A549 (cell line): ENCODE measurements around the gene CDCA3. TPM values are rescaled to one million over a fixed set of nuclear protein-coding genes. Genes with fewer than 3 reads are reported as not detected.

Experiments
- ATAC-seq, 2 experiments: fragments of 200-7000 bp in 1 of 2; fragments of >200 bp in 1 of 2; cut with Nextera tagmentation in 1 of 2; cut with Tn5 transposase in 1 of 2; 3 replicates each; pipeline versions ENCODE4 v1.8.0 to v1.9.1; 2018 to 2020; ENCODE audit warnings: mild to moderate bottlenecking in 1 of 2, moderate library complexity in 1 of 2
- CTCF ChIA-PET: fragments of 300-600 bp; sonication (Branson Sonifier 250); formaldehyde crosslinking; extraction: SDS; loops from one replicate; lab custom pipeline; 2021; ENCODE audit warnings: antibody characterized with exemption, inconsistent platforms; lab: Yijun Ruan, JAX
- POLR2A ChIA-PET: fragments of 350-600 bp; formaldehyde crosslinking; extraction: SDS; loops from one replicate; lab custom pipeline; 2021; ENCODE audit warnings: antibody characterized with exemption, inconsistent platforms; lab: Yijun Ruan, JAX
- DNase-seq, 2 experiments: peaks; one replicate each; pipeline versions ENCODE4 v3.0.0 to v3.0.0-alpha.2; 2011 to 2016; ENCODE audit warnings: low read depth in 1 of 2, low spot score in 1 of 2
- FAIRE-seq: peaks from 2 replicates; lab custom pipeline; 2011; peaks lifted over from hg19 to GRCh38; lab: Jason Lieb, UNC
- H3K27ac ChIP-seq, 2 experiments: fragments of >200 bp; sonication (Bioruptor Twin); formaldehyde crosslinking; 3 replicates each; pipeline ENCODE4 v1.5.1; 2016 to 2017
- H3K4me1 ChIP-seq: fragments of >200 bp; sonication (Bioruptor Twin); formaldehyde crosslinking; 3 replicates; pipeline ENCODE4 v1.6.1; 2016
- H3K4me2 ChIP-seq: fragments of >200 bp; sonication (Bioruptor Twin); formaldehyde crosslinking; 3 replicates; pipeline ENCODE4 v1.6.1; 2016
- H3K4me3 ChIP-seq: fragments of >200 bp; sonication (Bioruptor Twin); formaldehyde crosslinking; 3 replicates; pipeline ENCODE4 v1.5.1; 2016
- H3K9me3 ChIP-seq: fragments of >200 bp; sonication (Bioruptor Twin); formaldehyde crosslinking; 3 replicates; pipeline ENCODE4 v1.6.1; 2016
- BCL3 ChIP-seq: fragments of >200 bp; sonication (Bioruptor Twin); formaldehyde crosslinking; IDR thresholded peaks from 3 replicates; pipeline ENCODE4 v1.6.1; 2016
- CHD4 ChIP-seq: fragments of 200-600 bp; sonication (generic); IDR thresholded peaks from 2 replicates; pipeline ENCODE4 v1.6.1; 2016; ENCODE audit warnings: antibody characterized with exemption, mild to moderate bottlenecking, borderline replicate concordance
- CTCF ChIP-seq: fragments of >200 bp; sonication (Bioruptor Twin); formaldehyde crosslinking; IDR thresholded peaks from 3 replicates; pipeline ENCODE4 v1.5.1; 2016
- E2F6 ChIP-seq: IDR thresholded peaks from 2 replicates; pipeline ENCODE4 v1.6.1; 2012; ENCODE audit warnings: low read depth, borderline replicate concordance
- GATA3 ChIP-seq: IDR thresholded peaks from 2 replicates; pipeline ENCODE4 v1.6.1; 2012; ENCODE audit warnings: borderline replicate concordance
- HOXA7 ChIP-seq: fragments of 250-450 bp; sonication (Bioruptor Pico); IDR thresholded peaks from 2 replicates; pipeline ENCODE4 v1.5.0; 2020; ENCODE audit warnings: mild to moderate bottlenecking, moderate library complexity
- HOXB13 ChIP-seq: fragments of 250-450 bp; sonication (Bioruptor Pico); IDR thresholded peaks from 2 replicates; pipeline ENCODE4 v1.5.0; 2020; ENCODE audit warnings: low read depth, mild to moderate bottlenecking, moderate library complexity
- JUN ChIP-seq, 2 experiments: fragments of >200 bp; sonication (Bioruptor Twin); formaldehyde crosslinking; IDR thresholded peaks; 2 replicates in 1 of 2; 3 replicates in 1 of 2; pipeline ENCODE4 v1.6.1; 2016 to 2017
- MYC ChIP-seq: IDR thresholded peaks from 2 replicates; pipeline ENCODE4 v1.6.1; 2012; ENCODE audit warnings: mild to moderate bottlenecking, inconsistent platforms, low read length, improper control_type of control experiment, borderline replicate concordance
- NFE2L2 ChIP-seq: fragments of 150-350 bp; conservative IDR thresholded peaks from 2 replicates; pipeline ENCODE4 v1.6.1; 2014; ENCODE audit warnings: low read length
- PHF8 ChIP-seq: fragments of 200-600 bp; sonication (generic); IDR thresholded peaks from 2 replicates; pipeline ENCODE4 v1.6.1; 2016; ENCODE audit warnings: low read depth, mild to moderate bottlenecking, antibody characterized with exemption, moderate library complexity, borderline replicate concordance
- POLR2A ChIP-seq: IDR thresholded peaks from 2 replicates; pipeline ENCODE4 v1.6.1; 2012; ENCODE audit warnings: mild to moderate bottlenecking, low read length
- RAD21 ChIP-seq, 2 experiments: fragments of >200 bp in 1 of 2; sonication (Bioruptor Twin) in 1 of 2; formaldehyde crosslinking in 1 of 2; IDR thresholded peaks in 1 of 2; conservative IDR thresholded peaks in 1 of 2; 2 replicates in 1 of 2; 3 replicates in 1 of 2; pipeline ENCODE4 v1.6.1; 2012 to 2018; ENCODE audit warnings: inconsistent platforms in 1 of 2
- REST ChIP-seq: fragments of 200-600 bp; sonication (generic); IDR thresholded peaks from 2 replicates; pipeline ENCODE4 v1.6.1; 2016; ENCODE audit warnings: antibody characterized with exemption, mild to moderate bottlenecking, moderate library complexity
- RNF2 ChIP-seq: fragments of 200-600 bp; sonication (generic); IDR thresholded peaks from 2 replicates; pipeline ENCODE4 v1.6.1; 2016; ENCODE audit warnings: low read depth, mild to moderate bottlenecking, antibody characterized with exemption, moderate library complexity, borderline replicate concordance
- SMC3 ChIP-seq: fragments of >200 bp; sonication (Bioruptor Twin); formaldehyde crosslinking; IDR thresholded peaks from 3 replicates; pipeline ENCODE4 v1.6.1; 2018; ENCODE audit warnings: inconsistent platforms
- TFCP2L1 ChIP-seq: fragments of 250-450 bp; sonication (Bioruptor Pico); IDR thresholded peaks from 2 replicates; pipeline ENCODE4 v1.5.0; 2021; ENCODE audit warnings: mild to moderate bottlenecking
- whole genome bisulfite sequencing: methylation state at CpG from one replicate; pipeline ENCODE4 v1.1.6; 2017; ENCODE audit errors: missing lambda C conversion rate; 5-methylcytosine and 5-hydroxymethylcytosine counted together
- polyA plus RNA-seq, 4 experiments: library from polyadenylated mRNA; depleted of rRNA in 3 of 4; stranded (reverse); fragments of >200 nt; fragmentation: RNase III in 1 of 4; extraction: RNeasy Plus Mini Kit Qiagen cat#74134 plus additional on column Dnase treatment in 1 of 4; gene quantifications; 2 replicates in 3 of 4; 3 replicates in 1 of 4; pipeline ENCODE4 v1.2.3, GENCODE V29; 2011 to 2017
- TF ChIP-seq, protein P1 (sequence below): IDR thresholded peaks from 2 replicates; pipeline ENCODE4 v1.6.1; 2012
- TF ChIP-seq, protein P2 (sequence below): IDR thresholded peaks from 2 replicates; pipeline ENCODE4 v1.6.1; 2012

Gene CDCA3
- polyA plus RNA-seq, 2 of the 4 experiments (the other 2 are of a cell fraction): 57.5 to 80.2 TPM

DNA sequence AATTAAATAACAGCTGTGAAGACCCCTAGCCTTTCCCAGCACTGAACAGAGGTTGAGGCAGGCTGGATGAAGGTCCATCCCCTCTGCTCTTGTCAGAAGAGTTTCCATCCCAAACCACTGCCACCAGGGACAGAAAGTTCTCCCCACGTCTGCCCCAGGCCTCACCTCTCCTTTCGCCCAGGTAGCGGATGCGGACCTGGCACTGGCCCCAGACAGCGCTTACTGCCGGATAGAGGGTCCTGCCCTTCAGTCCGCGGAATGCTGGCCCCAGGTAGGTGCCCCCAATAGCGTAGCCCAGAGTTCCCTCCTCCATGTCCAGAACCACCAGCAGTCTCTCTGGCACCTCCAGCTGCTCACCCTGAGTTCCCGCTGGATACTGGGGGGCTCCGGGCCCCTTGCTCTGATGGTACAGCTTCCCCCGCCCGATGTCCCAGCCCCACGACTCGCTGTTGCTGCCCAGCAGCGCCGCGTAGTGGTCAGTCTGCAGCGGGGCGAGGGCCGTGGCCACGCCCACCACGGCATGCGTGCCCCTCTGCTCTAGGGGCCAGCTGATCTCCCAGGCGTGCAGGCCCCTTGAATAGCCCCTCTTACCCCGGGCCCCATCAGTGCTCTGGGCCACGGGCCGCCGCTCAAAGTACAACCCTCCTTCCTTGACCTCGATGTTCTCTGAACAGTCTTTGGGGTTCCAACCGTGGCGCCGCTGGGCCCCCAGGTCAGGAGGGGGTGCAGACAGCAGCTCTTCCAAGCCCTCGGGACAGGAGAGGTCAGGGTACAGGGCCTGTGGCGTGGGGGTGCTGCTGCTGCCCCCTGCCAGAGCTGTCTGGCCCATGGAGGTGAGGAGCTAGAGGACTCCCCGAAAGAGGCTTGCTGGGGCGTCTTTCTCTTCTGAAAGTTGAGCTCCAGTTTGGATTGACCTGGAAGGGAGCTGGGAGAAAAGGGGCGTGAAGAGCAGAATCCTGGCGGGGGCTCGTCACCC is 21.3 kb upstream of the CDCA3 start:
- peak; percentile 65 to 70 for TF ChIP-seq RAD21 (conservative IDR thresholded peaks at IDR 0.05 in 1 of 2, IDR thresholded peaks at IDR 0.05 in 1 of 2)
- no peak for TF ChIP-seq CHD4
- TF ChIP-seq CTCF: peak; percentile 94
- TF ChIP-seq, protein P1, sequence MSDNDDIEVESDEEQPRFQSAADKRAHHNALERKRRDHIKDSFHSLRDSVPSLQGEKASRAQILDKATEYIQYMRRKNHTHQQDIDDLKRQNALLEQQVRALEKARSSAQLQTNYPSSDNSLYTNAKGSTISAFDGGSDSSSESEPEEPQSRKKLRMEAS: peak; percentile 93
- peak; percentile 25; the same call in 1 of the 2 replicates for TF ChIP-seq GATA3
- peak; percentile 44; the same call in 1 of the 2 replicates for TF ChIP-seq E2F6
- peak; percentile 60; the same call in 1 of the 2 replicates for TF ChIP-seq MYC
- TF ChIP-seq, protein P2, sequence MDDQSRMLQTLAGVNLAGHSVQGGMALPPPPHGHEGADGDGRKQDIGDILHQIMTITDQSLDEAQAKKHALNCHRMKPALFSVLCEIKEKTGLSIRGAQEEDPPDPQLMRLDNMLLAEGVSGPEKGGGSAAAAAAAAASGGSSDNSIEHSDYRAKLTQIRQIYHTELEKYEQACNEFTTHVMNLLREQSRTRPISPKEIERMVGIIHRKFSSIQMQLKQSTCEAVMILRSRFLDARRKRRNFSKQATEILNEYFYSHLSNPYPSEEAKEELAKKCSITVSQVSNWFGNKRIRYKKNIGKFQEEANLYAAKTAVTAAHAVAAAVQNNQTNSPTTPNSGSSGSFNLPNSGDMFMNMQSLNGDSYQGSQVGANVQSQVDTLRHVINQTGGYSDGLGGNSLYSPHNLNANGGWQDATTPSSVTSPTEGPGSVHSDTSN: peak; percentile 73
- peak; percentile 39; the same call in 2 of the 3 replicates for TF ChIP-seq BCL3
- TF ChIP-seq NFE2L2: no peak
- no peak for TF ChIP-seq TFCP2L1 (CRISPR knock-in tag)
- no peak for TF ChIP-seq HOXA7 (CRISPR knock-in tag)
- peak; percentile 88 for TF ChIP-seq SMC3
- 0 out of 2 replicates have a peak, but pooled peaks have one; percentile 75 for TF ChIP-seq RNF2
- no peak for TF ChIP-seq HOXB13 (CRISPR knock-in tag)
- peak; percentile 59 for TF ChIP-seq POLR2A
- peak in 1 of 2 experiments; percentile 31; a peak in 2 of 5 replicates for TF ChIP-seq JUN (IDR thresholded peaks at IDR 0.05)
- no peak for TF ChIP-seq REST
- peak; percentile 27; the same call in 1 of the 2 replicates for TF ChIP-seq PHF8
- FAIRE-seq (no peak), ATAC-seq (peak; percentile 52 to 70), DNase-seq (peak; percentile 78 to 81)
- H3K9me3 ChIP-seq: no peaks in the 10 kb centered on the region
- H3K4me3 ChIP-seq: peak overlapping the region; percentile 77
- ChIA-PET CTCF (interaction anchor here (0.5 to 17.9 kb wide), 38 partner anchors 9 to 417 kb away, joined by 3 to 399 read pairs (median 6); partner anchors contain the start of genes ATN1, C12orf57, C1RL and CDCA3), POLR2A (interaction anchor here (0.6 to 6.0 kb wide), 19 partner anchors 10 to 333 kb away, joined by 3 to 105 read pairs (median 4); partner anchors contain the start of genes C12orf57, CDCA3, COPS7A and ENO2)
- H3K27ac ChIP-seq: peak overlapping the region; percentile 93 to 94
- WGBS: 2% methylated on average over 31 of the region's 40 CpGs
- peaks cover 42% of the 10 kb centered on the region for H3K4me1 ChIP-seq
- H3K4me2 ChIP-seq: peak overlapping the region; percentile 100
